ENCODE data around the gene DCLK3.

Gene DCLK3, protein sequence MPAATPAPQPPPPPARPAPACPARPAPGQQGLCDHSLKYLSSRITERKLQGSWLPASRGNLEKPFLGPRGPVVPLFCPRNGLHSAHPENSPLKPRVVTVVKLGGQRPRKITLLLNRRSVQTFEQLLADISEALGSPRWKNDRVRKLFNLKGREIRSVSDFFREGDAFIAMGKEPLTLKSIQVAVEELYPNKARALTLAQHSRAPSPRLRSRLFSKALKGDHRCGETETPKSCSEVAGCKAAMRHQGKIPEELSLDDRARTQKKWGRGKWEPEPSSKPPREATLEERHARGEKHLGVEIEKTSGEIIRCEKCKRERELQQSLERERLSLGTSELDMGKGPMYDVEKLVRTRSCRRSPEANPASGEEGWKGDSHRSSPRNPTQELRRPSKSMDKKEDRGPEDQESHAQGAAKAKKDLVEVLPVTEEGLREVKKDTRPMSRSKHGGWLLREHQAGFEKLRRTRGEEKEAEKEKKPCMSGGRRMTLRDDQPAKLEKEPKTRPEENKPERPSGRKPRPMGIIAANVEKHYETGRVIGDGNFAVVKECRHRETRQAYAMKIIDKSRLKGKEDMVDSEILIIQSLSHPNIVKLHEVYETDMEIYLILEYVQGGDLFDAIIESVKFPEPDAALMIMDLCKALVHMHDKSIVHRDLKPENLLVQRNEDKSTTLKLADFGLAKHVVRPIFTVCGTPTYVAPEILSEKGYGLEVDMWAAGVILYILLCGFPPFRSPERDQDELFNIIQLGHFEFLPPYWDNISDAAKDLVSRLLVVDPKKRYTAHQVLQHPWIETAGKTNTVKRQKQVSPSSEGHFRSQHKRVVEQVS

DNA sequence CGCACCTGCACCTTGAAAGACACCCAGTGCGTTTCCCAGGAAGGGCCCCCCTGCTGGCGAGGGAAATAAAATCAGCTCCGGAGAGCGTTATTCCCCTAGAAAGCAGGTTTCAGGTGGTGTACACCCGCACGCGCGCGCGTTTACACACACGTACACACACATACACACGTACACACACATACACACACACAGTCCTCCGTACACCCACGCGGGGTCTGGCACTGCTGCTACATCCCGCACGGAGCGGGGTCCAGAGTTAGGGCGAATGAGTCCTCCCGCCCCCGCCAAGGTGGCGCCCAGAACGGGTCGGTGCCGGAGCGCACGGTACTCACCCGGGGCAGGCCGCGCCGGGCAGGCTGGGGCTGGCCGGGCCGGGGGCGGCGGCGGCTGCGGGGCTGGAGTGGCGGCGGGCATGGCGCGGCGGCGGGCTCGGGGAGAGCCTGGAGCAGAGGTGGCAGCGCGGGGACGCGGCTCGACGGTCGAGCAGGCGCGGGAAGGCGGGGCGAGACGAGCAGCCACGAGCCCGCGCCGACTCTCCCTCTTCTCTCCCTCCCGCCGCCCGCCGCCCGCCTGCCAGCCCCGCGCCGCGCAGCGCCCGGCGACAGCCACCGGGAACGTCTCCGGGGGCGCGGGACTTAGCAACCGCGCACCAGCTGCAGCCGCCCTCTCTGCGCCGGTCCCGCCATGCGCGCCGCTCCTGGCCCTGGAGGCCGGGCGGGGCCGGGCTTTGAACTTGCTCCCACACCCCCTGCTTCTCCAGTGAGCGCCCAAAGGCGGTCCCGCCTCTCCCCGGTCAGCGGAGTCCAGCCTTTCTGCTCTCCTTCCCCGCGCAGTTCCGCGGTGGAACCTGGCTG lies at the start of gene DCLK3:
DCLK3 (minus strand) TSS at position 704 of the 854 bp plus-strand sequence; CDS start at position 414, 290 bp downstream.
- DNase-seq: peak; percentile 7

DNA sequence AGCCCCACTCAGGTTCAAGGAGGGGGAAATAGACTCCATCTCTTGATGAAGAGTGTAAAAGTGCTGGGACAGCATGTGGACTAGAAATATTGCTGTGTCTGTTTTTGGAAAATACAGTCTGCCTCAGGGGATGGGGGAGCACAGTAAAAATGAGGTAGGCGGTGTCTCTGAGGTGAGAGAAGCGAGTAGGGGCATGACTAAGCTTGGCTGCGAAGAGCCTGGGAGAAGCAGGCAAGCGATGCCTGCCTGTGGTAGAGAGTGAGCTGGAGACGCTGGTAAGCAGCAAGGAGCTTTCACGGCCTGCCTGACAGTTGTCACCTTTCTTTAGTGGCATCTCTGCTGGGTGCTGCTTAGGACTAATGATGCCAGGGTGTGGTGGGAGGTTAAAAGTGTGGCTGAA lies 49.0 kb upstream of the DCLK3 start:
- DNase-seq: no peak

DNA sequence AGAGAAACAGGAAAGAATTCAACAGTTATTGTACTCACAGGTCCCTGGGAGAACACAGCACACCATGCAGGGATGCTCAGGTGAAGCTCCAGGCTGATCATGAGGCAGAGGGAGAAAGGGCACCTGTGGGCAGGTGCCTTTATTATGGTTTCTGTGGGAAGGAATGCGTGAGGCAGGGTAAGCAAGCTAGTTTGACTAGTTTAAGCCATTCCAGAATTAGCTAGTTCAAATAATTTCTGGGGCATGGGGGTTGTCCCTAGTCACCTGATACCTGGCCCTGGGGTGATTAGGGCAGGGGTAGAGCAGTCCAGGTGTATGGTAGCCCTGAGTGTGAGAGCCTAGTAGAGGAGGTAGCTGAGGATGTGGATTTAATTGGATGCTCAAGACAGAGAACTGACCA lies 47.9 kb upstream of the DCLK3 start:
- DNase-seq: no peak

DNA sequence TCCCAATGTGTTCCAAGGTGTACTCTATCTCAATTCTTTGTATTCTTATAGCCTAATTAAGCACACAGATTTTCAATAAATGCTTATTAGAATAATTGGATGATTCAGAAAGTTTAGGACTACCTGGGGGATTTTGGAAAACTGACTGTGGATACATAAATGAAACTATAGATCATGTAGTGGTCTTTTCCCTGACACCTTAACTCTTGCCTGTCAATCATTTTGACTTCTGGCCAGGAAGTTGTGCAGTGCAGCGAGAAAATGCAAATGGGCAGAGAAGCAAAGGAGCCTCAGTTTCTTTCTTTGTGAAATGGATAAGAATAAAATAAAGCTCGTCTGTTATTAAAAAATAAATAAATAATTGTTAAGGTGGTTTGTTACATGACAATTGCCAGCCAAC lies 47.4 kb upstream of the DCLK3 start:
- no peak for DNase-seq

DNA sequence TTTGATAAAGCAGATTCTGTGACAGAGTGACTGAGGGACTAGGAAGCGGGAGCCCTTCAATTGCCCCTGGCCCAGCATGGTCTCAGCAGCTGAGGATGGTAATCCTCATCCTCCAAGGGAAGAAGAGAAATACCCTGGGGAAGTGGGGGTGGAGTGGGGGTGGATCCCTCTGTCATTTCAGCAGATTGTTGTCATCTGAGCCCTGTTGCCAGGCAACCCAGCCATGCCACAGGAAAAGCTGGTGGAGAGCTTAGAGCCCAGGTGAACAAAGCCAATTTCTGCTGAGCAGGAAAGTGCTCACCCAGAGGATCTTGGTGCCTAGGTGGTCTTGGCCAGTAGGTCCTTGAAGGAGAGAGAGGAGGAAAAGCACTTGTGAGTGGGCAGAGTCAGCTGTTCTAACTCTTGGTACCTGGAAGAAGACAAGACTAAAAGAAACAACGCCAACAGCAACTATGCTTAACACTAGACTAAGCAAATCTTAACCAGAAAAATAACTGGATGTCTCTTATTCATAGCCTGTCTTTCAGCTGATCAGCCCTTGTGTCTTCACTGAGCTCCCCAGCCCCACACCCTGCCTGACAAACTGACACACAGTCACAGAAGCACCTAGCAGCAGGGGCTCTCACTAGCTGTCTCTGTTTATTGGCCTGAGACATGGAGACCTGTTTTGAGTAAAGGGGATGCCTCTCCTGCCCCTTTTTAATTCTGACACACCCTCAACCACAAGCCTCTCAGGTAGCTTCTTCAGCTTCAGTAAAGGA lies 40.1 kb upstream of the DCLK3 start:
- DNase-seq: no peak

DNA sequence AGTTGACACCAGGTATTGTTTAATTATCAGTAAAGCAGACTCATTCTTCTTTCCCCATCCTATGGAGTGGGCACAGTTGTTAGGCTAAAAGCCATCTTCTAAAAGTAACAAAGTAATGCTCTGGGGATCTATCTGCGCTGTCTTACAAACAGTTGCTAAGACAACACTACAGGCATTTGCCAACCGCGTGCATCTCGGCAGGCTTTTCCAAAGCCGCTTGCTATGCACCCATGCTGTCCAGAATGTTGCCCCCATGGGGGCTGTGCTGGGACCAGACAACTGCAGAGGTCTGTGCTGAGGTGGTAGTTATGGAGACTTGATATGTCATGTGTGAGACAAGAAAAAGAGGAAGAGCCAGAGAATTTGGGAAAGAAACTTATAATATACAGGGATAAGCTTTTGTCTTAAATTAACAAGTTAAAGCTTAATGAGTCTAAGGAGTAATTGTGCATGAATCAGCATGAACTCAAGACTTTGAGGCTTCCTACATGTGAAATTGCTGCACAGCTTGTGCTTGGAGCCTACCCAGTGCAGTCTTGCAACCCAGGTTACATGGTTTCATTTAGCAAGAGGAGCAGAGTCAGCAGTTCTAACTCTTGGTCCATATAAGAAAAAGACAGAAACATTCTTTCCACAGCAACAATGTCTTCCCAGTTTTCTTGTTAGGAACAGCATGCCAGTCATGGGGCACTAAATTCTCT lies 38.9 kb upstream of the DCLK3 start:
- DNase-seq: no peak

DNA sequence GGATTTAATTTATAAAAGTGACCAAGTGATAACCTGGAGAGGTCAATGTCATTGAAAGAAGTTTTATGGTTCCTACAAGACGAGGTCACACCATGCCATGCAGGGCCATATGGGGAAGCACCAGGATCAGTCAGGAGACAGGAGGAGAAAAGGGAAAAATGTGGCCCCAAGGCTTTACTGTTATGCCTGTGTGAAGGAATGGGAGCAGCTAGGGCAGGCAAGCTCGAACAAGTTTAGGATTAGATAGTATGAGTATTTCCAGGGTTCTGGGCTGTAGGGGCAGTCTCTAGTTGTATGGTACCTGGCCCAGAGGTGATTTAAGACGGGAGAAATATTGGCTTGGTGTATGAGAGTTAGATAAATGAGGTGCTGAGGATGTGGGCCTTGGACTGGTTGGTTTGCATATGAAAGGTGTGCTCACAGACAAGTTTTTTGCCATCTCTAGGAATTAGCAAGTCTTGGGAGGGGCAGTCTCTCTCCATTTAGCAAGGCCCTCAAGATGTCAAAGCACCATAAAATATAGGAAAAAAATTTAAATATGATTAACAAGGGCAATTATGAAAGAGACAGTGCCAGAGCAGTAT lies 36.3 kb upstream of the DCLK3 start:
- DNase-seq: no peak

DNA sequence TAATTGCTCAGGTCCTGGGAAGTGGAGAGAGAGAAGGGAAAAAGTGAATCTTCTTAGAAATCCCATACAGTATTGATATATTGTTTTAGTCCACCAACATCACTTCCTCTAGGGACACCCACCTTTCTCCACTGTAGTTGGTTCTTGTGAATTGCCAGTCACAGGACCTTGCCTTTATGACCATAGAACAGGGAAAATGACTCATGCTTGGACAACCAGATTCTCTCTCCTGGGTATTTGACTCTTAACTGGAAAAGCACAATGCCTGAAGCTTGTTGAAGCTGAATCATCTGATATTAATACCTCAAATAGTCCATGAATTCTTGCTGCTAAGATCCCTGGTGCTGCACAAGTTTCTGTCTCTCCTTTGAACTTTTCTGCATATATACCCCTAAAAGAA lies 32.5 kb upstream of the DCLK3 start:
- no peak for DNase-seq

DNA sequence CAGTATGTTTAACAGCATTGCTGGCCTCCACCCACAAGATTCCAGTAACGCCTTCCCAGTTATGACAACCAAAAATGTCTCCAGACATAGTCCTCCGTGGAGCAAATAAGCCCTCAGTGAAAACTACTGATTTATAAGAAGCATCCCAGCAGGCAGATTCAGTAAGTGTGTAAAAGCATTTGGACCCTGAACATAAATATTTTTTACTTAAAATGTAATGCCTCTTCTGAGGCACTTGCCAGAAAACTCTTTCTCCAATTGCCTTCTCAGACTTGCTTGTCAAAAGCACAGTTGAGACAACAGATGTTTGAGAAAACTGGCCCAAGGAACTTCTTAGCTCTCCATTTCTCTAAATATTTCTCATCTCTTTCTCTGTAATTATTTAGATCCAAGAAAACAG lies 31.8 kb upstream of the DCLK3 start:
- DNase-seq: no peak

DNA sequence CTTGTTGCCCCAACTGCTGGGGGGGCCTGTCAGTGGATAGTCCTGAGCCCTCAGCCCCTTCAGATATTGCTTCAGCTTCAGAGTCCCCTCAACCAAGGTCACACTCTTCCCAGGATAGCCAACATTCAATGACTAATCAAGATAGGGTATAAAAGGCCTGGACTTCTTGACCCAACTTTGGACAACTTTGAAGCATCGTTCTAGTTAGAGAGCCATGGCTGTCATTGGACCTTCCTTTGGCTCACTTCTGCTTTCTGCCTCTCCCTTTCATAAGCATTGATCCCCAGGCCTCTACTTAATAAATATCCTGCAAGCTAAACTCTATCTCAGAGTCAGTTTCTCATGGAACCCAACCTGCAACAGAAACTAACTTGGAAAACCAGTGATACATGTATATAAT lies 31.3 kb upstream of the DCLK3 start:
- no peak for DNase-seq

DNA sequence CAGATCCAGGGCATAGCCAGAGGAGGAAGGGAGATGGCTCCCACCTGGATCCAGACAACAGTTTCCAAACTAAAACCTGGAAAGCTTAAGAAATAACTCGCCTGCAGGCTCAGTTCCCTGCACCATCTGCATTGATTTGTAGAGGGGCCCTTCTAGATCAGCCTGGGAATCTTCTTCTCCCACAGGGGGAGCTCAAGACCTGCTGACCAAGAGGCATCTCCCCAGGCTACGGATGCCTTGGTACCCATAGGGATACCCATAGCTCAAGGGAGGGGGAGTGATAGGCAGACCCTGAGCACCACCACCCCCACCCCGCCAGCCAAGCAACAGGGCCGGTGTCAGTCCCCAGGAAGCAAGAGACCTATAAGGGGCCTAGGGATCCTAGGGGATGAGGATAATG lies 28.0 kb upstream of the DCLK3 start:
- no peak for DNase-seq

DNA sequence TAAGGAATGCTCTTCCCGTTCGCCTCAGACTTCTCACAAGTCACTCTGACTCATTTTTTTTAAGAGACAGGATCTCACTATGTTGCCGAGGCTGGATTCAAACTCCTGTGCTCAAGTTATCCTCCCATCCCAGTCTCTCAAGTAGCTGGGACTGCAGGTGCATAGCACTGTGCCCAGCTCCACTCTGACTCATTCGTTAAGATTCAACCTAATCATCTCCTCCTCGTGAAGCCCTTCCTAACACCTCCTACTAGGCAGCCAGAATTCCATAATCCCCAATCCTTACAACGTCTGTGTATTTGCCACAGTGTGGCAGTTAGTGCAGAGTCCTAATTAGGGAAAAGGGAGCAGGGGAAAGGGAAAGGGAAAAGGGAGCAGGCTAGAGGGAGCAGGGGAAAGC lies 26.4 kb upstream of the DCLK3 start:
- no peak for DNase-seq

DNA sequence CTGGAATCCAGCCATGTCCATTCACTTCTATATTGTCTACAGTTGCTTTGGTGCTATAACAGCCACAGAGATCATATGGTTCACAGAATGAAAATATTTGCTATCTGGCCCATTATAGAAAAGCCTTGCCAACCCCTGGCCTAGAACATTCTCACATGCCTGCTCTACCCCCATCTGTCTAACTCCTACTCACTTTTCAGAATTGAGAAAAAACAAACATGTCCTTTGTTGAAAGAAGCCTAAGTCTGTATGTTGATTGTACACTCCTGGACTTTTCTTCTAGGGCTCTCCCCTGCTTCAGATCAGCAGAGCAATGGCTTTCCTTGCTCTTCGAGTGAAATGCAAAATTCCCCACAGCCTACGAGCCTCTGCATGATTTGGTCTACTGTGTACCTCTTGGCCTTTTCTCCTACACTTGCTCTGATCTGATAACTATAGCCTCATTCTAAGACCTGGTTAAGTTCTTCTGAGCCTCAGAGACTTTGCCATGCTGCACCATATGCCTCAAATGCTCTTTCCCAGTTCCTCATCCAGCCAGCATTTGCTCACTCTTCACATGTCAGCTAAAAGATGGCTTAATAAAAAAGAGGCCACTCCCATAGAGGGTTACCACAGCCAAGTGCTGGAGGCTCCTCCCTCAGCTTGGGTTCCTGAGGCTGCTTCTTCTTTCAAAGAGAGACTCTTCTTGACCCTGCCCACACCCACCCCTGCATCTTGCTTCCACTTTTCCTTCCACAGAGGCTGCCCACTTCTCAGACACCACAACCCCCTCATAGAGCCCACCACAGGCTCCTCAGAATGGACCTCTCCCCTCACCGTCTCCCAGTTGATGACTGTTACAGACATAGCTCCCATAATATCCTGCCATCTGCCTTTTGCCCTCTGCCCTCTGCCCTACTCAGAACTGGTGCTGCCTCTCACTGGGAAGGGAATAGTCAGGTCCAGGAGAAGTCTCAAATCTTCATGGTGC lies 22.9 kb upstream of the DCLK3 start:
- no peak for DNase-seq

DNA sequence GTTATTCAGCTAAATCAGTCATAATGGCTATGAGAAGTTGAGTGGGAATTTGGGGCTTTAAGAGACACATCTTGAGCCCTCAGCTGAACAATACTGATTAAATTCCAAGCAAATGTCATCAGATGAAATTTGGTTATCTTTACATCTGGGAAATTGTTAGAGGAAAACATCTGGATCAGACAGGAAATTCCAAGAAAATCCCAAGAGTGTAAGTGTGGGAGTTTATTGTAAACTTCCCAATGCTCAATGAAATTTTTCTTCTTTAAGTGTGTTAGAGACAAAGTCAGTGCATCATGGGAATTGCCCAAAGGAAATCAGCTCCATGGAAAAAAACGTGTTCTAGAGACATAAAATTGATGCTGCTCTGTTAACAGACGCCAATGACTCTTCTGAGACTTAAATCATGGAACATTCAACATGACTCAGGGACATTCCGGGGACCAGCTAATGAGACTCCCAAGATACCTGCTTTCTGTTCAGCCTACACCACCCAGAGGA lies 19.8 kb upstream of the DCLK3 start:
- DNase-seq: no peak

DNA sequence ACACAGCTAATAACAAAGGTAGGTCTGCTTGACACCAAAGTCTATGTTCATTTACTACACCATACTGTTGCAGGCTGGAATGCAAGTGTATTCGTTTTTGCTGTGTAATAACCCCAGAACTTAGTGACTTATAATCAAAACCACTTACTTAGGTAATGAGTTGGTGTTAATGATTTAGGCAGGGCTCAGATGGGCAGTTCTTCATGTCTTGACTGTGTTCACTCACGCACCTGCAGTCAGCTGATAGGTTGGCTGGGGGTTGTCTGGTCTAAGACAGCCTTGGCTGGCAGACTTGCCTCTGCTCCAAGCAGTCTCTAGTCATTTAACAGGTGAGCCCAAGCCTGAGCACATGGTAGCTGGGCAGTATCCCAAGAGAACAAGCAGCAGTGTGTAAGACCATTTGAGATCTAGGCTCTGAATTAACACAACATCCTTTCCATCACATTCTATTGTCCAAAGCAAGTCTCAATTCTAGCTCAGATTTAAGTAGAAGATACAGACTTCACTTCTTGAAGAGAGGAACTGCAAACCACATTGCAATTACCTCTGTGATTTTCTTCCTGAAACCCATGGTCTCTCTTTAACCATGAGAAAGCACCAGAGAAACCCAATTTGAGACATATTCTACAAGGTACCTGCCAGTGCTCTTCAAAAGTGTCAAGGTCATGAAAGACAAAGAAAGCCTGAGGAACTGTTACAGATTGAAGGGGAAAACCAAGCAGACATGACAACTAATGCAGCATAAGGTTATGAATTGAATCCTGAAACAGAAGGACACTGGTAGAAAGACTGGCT lies 13.3 kb upstream of the DCLK3 start:
- no peak for DNase-seq

DNA sequence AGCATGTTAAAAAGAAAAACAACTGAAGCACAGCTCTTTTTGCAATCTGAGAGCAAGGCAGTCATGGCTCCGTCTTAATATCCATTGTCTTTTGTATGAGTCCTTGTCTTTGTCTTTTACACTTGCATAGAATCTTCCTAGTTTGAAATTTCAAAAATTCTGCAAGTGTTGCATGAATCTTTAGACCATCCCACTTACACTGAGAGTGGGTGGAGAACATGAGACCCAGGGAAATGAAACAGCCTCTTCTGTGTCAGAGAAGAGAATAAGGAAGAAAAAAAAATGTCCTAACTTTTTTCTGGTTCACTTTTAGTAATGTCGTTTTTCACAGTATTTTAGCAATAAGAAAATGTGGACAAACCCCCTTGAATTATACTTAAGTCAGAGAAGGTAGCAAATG lies 12.1 kb upstream of the DCLK3 start:
- DNase-seq: no peak

DNA sequence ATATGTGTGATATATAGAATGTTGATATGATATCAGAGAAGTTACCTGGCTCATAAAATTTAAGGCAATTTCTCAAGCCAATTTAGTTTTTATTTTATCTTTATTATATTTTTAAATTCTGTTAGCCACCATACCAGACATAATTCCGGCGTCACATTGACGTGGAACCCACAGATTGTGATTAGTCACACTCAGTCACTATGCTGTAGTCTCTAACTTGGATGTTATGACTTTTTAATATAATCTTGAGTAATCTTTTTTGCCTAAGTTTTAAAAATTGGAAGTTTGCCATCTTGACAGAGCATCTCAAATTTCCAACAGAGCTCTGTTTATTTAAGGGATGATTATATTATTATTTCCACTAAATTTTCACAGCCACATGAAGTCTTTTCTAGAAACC lies 9.7 kb upstream of the DCLK3 start:
- DNase-seq: no peak

DNA sequence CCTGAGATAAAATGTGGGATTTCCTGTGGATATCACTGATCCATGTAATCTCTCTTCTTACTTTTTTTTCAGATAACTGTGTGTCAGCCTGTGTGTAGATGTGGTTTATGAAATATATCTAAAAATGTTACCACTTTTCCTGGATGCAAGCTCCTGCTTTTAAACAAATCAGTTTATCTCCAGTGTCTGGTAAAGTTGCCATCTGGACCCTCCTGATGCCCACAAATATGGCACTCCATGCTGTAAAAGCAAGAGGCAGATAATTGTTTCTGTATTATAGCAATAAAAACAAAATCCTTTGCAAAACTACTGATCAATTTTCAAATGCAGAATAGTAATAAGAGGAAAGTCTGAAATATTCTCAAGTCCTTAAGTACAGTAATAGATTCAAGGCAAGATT lies 7.6 kb upstream of the DCLK3 start:
- no peak for DNase-seq

DNA sequence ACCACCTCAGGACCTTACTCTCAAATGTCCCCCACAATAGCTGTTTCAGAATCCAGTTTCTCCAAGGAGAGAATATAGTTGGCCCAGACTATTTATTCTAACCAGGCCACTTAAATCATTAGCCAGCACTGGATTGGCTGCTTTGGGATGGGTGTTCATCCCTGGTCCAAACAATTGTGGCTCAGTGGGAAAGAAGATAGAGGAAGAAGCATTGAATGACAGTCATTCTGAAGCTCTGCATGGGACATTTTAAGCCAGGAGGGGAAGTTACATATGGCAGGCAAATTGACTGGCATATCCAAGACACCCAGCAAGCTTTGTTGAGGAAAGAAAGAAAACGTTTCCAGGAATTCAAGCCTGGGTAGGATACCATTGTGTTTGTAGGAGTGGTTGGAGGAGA lies 5.6 kb upstream of the DCLK3 start:
- no peak for DNase-seq
